Smooth muscle cell (in vitro differentiated cells): ENCODE data around the gene BTLA. TPM values are rescaled to one million over a fixed set of nuclear protein-coding genes. Genes with fewer than 3 reads are reported as not detected.
"Not testable (repeated sequence)": the region's sequence is repeated elsewhere in the genome, so short reads cannot be mapped to it uniquely, and the experiment has no call there.

ENCODE experiments used
- DNase-seq: peaks from one replicate; lab custom pipeline; 2025; ENCODE audit not compliant: unreplicated experiment; lab: John Stamatoyannopoulos, UW
- H2AFZ ChIP-seq: fragments of 200-600 bp; sonication (generic); 2 replicates; pipeline ENCODE4 v1.6.0; 2016; ENCODE audit warnings: antibody characterized with exemption, low read depth, mild to moderate bottlenecking
- H3F3A ChIP-seq: fragments of 200-600 bp; sonication (generic); 2 replicates; pipeline ENCODE4 v1.6.0; 2017; ENCODE audit warnings: antibody characterized with exemption, low read depth
- H3K27ac ChIP-seq: fragments of 200-600 bp; sonication (generic); 2 replicates; pipeline ENCODE4 v1.5.1; 2016; ENCODE audit warnings: low read depth, mild to moderate bottlenecking
- H3K27me3 ChIP-seq: fragments of 200-600 bp; sonication (generic); 2 replicates; pipeline ENCODE4 v1.6.1; 2016; ENCODE audit warnings: low read depth, mild to moderate bottlenecking
- H3K36me3 ChIP-seq: fragments of 200-600 bp; sonication (generic); 2 replicates; pipeline ENCODE4 v1.5.1; 2016; ENCODE audit warnings: low read depth
- H3K4me1 ChIP-seq: fragments of 200-600 bp; sonication (generic); 2 replicates; pipeline ENCODE4 v1.5.1; 2016; ENCODE audit warnings: low read depth
- H3K4me2 ChIP-seq: fragments of 200-600 bp; sonication (generic); 2 replicates; pipeline ENCODE4 v1.6.0; 2016; ENCODE audit warnings: mild to moderate bottlenecking
- H3K4me3 ChIP-seq: fragments of 200-600 bp; sonication (generic); 2 replicates; pipeline ENCODE4 v1.5.1; 2016; ENCODE audit warnings: mild to moderate bottlenecking
- H3K79me2 ChIP-seq: fragments of 200-600 bp; sonication (generic); 2 replicates; pipeline ENCODE4 v1.6.0; 2016; ENCODE audit warnings: low read depth, mild to moderate bottlenecking
- H3K9ac ChIP-seq: fragments of 200-600 bp; sonication (generic); 2 replicates; pipeline ENCODE4 v1.6.0; 2016; ENCODE audit warnings: low read depth
- H3K9me3 ChIP-seq: fragments of 200-600 bp; sonication (generic); replicated peaks from 2 replicates; pipeline ENCODE4 v1.5.1; 2016; ENCODE audit warnings: low read depth
- H4K20me1 ChIP-seq: fragments of 200-600 bp; sonication (generic); 2 replicates; pipeline ENCODE4 v1.6.0; 2016; ENCODE audit warnings: low read depth
- WGBS: methylation state at CpG from one replicate; pipeline ENCODE4 v1.1.7; 2016; ENCODE audit warnings: low lambda C conversion rate; 5-methylcytosine and 5-hydroxymethylcytosine counted together
- polyA plus RNA-seq: library from polyadenylated mRNA; unstranded; fragments of >200 nt; fragmentation: Nextera tagmentation; extraction: Ambion mirVana; gene quantifications from 2 replicates; pipeline ENCODE4 v1.2.1, GENCODE V29; 2016
- total RNA-seq: library from RNA; depleted of rRNA; stranded (reverse); fragments of >200 nt; gene quantifications from 2 replicates; pipeline ENCODE4 v1.2.3, GENCODE V29; 2014
- TF ChIP-seq, protein P1 (sequence below): fragments of 200-600 bp; sonication (generic); IDR thresholded peaks from 2 replicates; pipeline ENCODE4 v1.5.1; 2017; ENCODE audit warnings: borderline replicate concordance, mild to moderate bottlenecking, antibody characterized with exemption; ENCODE audit not compliant: insufficient read depth, poor library complexity, severe bottlenecking

Gene BTLA
- total and polyA plus RNA-seq, 2 experiments from 2014 or later = not detected

DNA sequence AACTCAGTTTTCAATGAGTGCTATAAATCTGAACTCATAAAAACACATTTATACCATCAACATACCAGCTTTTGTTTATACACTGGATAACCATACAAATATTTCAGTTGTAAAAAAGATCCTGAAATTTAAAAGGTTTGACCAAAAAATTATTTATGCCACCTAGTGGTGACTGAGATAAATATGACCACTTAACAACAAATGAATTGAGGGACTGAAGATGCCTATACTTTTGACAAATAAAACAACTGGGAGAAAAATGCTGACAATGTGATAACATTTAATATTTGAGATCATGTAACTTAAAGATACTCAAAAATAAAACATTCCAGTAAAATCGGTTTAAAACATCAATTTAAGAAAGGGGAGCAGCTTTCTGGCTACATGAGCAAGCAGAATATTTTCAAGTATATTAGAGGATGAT, 32.1 kb upstream of the BTLA start:
- TF ChIP-seq, protein P1, sequence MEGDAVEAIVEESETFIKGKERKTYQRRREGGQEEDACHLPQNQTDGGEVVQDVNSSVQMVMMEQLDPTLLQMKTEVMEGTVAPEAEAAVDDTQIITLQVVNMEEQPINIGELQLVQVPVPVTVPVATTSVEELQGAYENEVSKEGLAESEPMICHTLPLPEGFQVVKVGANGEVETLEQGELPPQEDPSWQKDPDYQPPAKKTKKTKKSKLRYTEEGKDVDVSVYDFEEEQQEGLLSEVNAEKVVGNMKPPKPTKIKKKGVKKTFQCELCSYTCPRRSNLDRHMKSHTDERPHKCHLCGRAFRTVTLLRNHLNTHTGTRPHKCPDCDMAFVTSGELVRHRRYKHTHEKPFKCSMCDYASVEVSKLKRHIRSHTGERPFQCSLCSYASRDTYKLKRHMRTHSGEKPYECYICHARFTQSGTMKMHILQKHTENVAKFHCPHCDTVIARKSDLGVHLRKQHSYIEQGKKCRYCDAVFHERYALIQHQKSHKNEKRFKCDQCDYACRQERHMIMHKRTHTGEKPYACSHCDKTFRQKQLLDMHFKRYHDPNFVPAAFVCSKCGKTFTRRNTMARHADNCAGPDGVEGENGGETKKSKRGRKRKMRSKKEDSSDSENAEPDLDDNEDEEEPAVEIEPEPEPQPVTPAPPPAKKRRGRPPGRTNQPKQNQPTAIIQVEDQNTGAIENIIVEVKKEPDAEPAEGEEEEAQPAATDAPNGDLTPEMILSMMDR = peak; percentile 64
- Histone ChIP-seq H4K20me1 (no peaks in the 10 kb centered on the region), H3K27me3 (no peaks in the 10 kb centered on the region), H3K36me3 (peaks cover 9% of the 10 kb centered on the region), H2AFZ (no peak overlapping the region), H3K9ac (no peak overlapping the region), H3K4me1 (no peaks in the 10 kb centered on the region), H3K4me3 (no peak overlapping the region), H3F3A (no peaks in the 10 kb centered on the region), H3K27ac (no peak overlapping the region), H3K4me2 (no peak overlapping the region), H3K9me3 (no peaks in the 10 kb centered on the region), H3K79me2 (no peaks in the 10 kb centered on the region)
- 0% methylated on average over 1 of the region's 1 CpG for WGBS
- no peak for DNase-seq

DNA sequence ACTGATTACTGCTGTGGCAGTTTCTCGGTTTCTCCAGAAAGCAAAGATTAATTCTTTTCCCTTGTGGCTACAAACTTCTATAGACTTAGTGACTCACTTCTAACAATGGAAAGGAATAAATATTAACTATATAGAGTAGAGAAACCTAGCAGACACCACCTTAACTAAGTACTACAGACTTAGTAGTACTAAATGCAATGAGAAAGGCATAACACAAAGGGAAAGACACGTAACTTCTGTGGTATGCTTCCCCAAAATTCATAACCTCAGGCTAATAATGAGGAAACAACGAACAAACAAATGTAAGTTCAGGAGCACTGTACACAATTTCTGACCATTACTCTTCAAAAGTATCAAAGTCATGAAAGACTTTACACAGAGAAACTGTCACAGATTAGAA, 31.3 kb upstream of the BTLA start:
- H3K27me3 ChIP-seq = no peaks in the 10 kb centered on the region
- no peaks in the 10 kb centered on the region for H3K4me1 ChIP-seq
- no peak for DNase-seq
- no peak overlapping the region for H3K9ac ChIP-seq
- H3K79me2 ChIP-seq = no peaks in the 10 kb centered on the region
- H3K4me2 ChIP-seq = no peak overlapping the region
- no peak overlapping the region for H3K4me3 ChIP-seq
- no peak overlapping the region for H3K27ac ChIP-seq
- 94% methylated on average over 3 of the region's 3 CpGs for WGBS
- H3F3A ChIP-seq = no peaks in the 10 kb centered on the region
- H3K9me3 ChIP-seq = no peaks in the 10 kb centered on the region
- no peak overlapping the region for H2AFZ ChIP-seq
- H3K36me3 ChIP-seq = peaks cover 9% of the 10 kb centered on the region
- TF ChIP-seq, protein P1 = no peak
- no peaks in the 10 kb centered on the region for H4K20me1 ChIP-seq

DNA sequence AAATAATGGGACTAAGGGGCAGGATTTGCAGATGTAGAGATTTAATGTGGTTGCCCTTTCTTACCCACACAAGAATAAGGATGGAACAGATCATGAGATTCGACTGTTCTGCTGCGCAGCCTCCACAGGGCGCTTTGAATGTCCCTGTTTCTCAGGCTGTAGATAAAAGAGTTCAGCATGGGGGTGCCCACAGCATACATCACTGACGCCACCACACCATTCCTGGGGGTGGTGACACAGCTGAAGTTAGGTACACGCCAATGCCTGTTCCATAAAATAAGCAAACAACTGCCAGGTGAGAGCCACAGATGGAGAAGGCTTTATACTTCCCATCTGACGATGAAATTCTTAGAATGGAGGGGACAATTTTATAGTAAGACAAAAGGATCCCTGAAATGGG, 24.9 kb upstream of the BTLA start:
- H3K27ac ChIP-seq, H2AFZ ChIP-seq, H3K79me2 ChIP-seq, H3K9ac ChIP-seq, H3K4me3 ChIP-seq, H3K27me3 ChIP-seq, H3K36me3 ChIP-seq, H3K9me3 ChIP-seq, H3F3A ChIP-seq, H3K4me1 ChIP-seq, DNase-seq, H4K20me1 ChIP-seq, H3K4me2 ChIP-seq: not testable (repeated sequence)
- 97% methylated on average over 6 of the region's 6 CpGs for WGBS

DNA sequence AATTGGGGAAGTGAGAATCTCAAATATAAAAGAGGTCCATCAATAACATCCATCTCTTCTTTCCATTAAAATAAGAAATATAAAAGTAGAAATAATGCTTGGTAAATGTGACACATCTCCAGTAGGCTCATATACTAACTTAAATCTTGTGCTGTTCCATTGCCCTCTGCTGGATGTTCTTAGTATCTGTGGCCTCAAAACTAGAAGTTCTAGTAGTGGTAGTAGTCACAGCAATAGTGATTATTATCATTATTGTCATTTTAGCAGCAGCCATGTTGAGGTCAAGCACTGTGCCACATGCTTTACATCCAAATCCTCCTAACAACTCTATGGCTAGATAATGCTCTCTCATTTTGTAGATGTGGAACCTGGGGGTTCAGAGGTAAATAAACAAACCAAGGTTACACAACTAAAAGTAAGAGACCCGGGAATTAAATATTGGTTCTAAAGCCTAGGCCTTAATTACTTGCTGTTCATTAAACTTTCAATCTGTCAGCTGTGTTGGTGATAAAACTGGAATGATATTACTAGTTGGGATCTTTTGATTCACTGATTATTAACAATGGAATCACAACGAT, 20.2 kb upstream of the BTLA start:
- H3K4me1 ChIP-seq = no peaks in the 10 kb centered on the region
- no peaks in the 10 kb centered on the region for H3K9me3 ChIP-seq
- H3K36me3 ChIP-seq = no peaks in the 10 kb centered on the region
- no peak overlapping the region for H2AFZ ChIP-seq
- H3K4me2 ChIP-seq = no peak overlapping the region
- TF ChIP-seq, protein P1 = peak; percentile 80
- H3K27me3 ChIP-seq = no peaks in the 10 kb centered on the region
- H3F3A ChIP-seq = no peaks in the 10 kb centered on the region
- H3K27ac ChIP-seq = no peak overlapping the region
- DNase-seq = no peak
- H3K4me3 ChIP-seq = no peak overlapping the region
- 81% methylated on average over 2 of the region's 2 CpGs for WGBS
- H3K9ac ChIP-seq = no peak overlapping the region
- H3K79me2 ChIP-seq = no peaks in the 10 kb centered on the region
- H4K20me1 ChIP-seq = no peaks in the 10 kb centered on the region

DNA sequence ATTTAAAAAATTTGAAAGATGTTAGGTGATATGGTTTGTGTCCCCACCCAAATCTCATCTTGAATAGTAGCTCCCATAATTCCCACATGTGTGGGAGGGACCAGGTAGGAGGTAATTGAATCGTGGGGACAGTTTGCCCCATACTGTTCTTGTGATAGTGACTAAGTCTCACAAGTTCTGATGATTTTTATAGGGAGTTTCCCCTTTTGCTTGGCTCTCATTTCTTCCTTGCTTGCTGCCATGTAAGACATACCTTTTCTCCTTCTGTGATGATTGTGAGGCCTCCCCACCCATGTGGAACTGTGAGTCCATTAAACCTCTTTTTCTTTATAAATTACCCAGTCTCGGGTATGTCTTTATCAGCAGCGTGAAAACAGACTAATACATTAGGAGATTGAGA, 19.7 kb upstream of the BTLA start:
- H3K9me3 ChIP-seq, H3K4me1 ChIP-seq, H2AFZ ChIP-seq, H3K27me3 ChIP-seq, H3K27ac ChIP-seq, H3F3A ChIP-seq, H3K36me3 ChIP-seq, H3K9ac ChIP-seq, H4K20me1 ChIP-seq, H3K4me2 ChIP-seq, H3K79me2 ChIP-seq, DNase-seq, H3K4me3 ChIP-seq: not testable (repeated sequence)
- 62% methylated on average over 3 of the region's 3 CpGs for WGBS
